ENCODE data around the gene TTF1.

TTF1 gene

DNA sequence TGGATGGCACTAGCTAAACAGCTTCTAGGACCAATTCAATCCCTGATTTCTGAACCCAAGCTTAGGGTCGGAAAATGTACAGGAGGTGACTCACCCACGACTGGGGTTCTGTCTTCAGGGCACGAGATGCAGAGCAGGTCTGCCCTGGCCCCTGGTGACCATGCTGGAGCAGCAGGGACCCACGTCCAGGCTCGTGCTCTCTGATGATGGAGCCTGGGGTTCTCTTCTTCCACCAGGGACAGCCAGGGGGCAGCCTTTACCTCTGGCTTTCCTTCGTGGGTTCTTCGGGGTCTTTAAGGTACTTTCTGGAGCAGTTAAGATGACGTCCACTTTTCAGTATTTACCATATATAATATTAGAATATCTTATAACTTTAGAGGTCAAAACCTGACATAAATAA lies 5.4 kb upstream of the TTF1 start:
- no peak overlapping the region for H3K4me3 ChIP-seq (ENCODE audit: low read length)
- no peak for DNase-seq (ENCODE audit: low read depth)
- TF ChIP-seq, protein P1, sequence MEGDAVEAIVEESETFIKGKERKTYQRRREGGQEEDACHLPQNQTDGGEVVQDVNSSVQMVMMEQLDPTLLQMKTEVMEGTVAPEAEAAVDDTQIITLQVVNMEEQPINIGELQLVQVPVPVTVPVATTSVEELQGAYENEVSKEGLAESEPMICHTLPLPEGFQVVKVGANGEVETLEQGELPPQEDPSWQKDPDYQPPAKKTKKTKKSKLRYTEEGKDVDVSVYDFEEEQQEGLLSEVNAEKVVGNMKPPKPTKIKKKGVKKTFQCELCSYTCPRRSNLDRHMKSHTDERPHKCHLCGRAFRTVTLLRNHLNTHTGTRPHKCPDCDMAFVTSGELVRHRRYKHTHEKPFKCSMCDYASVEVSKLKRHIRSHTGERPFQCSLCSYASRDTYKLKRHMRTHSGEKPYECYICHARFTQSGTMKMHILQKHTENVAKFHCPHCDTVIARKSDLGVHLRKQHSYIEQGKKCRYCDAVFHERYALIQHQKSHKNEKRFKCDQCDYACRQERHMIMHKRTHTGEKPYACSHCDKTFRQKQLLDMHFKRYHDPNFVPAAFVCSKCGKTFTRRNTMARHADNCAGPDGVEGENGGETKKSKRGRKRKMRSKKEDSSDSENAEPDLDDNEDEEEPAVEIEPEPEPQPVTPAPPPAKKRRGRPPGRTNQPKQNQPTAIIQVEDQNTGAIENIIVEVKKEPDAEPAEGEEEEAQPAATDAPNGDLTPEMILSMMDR (conservative IDR thresholded peaks at IDR 0.05; ENCODE audit: low read length), result peak; percentile 56

DNA sequence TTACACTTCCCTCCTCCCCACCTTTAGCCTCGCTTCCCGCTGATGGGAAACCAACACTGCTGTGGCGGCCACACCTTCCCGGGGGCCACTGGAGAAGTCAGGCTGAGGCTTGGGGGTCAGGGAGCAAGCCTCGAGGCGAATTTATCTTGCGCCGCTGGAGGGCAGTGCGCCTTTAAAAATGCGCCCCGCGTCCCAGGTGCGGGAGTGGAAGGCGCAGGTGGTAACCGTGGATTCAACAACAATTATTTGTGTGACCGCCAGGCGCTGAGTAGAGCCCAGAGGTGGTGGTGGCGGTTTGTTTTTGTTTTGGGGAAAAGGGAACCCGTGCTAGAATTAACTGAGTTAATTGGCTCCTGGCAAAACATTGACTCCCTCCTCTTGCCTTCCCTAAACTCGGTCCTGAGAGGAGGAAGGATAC lies 4.5 kb upstream of the TTF1 start:
- peak; percentile 3 for DNase-seq (ENCODE audit: low read depth)
- TF ChIP-seq, protein P1 (conservative IDR thresholded peaks at IDR 0.05; ENCODE audit: low read length), result peak; percentile 43
- H3K4me3 ChIP-seq (ENCODE audit: low read length), result no peak overlapping the region

DNA sequence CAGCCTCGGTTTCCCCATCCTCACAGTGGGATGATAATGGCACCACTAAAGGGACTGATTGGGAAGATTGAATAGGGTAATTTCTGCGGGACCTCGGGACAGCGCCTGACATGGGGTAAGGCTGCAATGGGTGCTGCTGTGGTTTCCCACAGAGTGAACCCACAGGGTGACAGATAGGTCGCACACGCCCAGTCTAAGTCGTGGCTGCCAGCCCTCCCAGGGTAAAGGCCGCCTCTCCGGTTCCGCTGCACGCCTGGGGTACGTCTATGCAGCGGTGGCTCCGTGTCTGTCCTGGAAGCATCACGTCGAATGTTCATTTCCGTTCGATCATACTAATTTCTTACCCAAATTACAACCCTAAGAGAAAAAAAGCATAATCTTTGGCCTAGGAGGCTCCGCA lies 4.0 kb upstream of the TTF1 start:
- TF ChIP-seq, protein P1 (conservative IDR thresholded peaks at IDR 0.05; ENCODE audit: low read length), result no peak

DNA sequence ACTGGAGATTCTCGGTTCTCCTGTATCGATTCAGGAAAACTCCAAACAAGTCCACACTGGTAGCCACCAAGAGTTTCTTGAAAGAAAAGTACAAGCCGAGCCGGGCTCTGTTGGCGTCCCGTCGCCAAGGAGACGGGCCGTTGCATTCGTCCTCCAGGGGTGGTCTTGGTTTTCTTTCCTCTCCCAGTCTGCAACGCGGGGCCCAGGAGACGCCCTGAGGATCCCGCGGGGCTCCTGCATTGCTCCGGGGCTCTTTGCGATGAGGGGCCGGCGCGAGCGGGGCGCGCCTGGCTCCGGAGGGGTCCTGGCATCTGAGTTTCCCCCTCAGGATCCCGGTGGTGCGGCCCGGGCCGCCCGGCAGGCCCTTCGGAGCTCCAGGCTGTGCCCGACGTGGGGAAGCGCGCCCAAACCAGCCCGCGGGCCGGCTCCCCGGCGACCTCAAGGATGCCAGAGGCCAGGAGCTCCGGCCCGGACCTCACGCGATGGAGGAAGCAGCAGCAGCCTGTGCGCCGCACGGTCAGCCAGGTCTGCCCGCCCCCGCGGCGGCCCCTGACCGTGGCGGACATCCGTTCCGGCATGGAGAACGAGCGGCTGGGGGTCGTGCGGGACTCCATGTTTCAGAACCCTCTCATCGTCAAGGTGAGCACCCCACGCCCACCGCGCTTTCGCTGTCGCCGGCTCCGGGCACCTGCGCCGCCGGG lies 3.3 kb upstream of the TTF1 start, which contains the start of gene CFAP77:
CFAP77 (plus strand) TSS at position 384 of the 701 bp plus-strand sequence; CDS start at position 445, 61 bp downstream.
- peak; percentile 43 for DNase-seq (ENCODE audit: low read depth)
- TF ChIP-seq, protein P1 (conservative IDR thresholded peaks at IDR 0.05; ENCODE audit: low read length), result no peak
- peak within 1 kb of the TSS; percentile 48 for H3K4me3 ChIP-seq (ENCODE audit: low read length)

More for the DNA sequence above, 4.0 kb upstream of the TTF1 start:
- no peak for DNase-seq (ENCODE audit: low read depth)
- no peak overlapping the region for H3K4me3 ChIP-seq (ENCODE audit: low read length)

DNA sequence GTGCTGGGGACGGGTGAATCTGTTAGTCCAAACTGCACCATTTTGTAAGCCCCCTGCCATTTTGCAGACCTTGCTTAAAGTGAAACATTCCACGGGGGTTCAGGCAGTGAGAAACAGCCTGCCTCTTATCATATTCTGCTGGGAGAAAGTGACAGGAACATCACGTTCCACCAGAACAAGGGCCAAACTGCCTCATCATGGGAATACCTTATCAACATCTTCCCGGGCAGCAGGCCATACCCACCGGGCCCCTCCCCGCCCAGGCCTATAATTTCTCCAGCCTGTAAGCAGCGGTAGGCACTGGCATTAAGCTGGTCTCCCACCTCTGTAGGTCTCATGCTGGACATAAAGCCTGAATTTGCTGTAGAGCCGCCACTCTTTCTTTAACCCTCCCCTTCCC lies 1.9 kb upstream of the TTF1 start:
- TF ChIP-seq, protein P1 (conservative IDR thresholded peaks at IDR 0.05; ENCODE audit: low read length), result no peak
- H3K4me3 ChIP-seq (ENCODE audit: low read length), result no peak overlapping the region
- DNase-seq (ENCODE audit: low read depth), result no peak

DNA sequence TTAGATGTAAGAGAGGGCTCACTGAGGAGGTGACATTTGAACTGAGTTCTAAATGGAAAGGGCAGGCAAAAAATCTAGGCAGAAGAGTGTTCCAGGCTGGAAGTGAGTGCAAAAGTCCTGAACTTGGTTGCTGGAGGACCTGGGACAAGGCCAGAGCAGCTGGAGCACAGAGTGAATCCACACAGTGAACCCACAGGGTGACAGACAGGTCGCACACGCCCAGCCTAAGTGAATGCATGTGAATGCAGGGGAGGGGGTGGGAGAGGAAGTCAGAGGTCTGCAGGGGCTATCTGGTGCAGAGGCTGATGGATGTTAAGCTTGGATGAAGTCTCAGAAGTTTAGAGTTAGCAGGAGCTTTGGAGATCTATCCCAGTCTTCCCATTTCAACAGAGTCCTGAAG lies 556 bp upstream of the TTF1 start:
- TF ChIP-seq, protein P1 (conservative IDR thresholded peaks at IDR 0.05; ENCODE audit: low read length), result no peak
- no peak for DNase-seq (ENCODE audit: low read depth)
- peak overlapping the region; percentile 85; the same call in 1 of the 2 replicates for H3K4me3 ChIP-seq (ENCODE audit: low read length)

DNA sequence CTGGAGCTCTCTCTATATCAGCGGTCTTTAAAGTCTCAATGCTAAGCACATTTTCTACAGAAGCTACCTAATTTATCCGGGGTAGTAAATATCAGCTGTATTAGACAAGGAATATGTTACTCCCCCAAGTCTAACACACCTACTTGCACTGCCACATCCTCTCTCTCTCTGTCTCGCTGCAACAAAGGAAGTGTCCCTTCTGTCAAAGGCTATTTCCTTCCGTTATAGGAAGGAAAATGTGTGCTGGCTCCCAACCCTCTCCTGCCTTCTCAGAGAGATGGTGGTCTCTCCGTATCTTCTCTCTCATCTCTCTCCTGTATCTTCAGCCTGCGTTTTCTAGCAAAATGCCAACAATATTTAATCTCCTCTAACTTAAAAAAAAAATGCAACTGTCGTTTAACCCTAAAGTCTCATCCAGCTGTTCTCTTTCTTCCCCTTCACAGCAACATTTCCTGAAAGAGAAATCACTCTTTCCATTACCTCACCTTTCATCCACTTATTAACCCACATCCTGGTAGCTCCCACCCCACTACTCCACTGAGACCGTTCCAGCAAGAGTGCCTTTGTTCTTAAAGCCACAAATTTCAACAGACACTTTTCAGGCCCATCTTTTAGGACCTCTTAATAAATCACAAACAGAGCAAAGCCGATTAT lies 2.3 kb downstream of the TTF1 start:
- no peak overlapping the region for H3K4me3 ChIP-seq (ENCODE audit: low read length)
- TF ChIP-seq, protein P1 (conservative IDR thresholded peaks at IDR 0.05; ENCODE audit: low read length), result no peak
- DNase-seq (ENCODE audit: low read depth), result peak; percentile 12
